ENCODE measurements around the gene STAM.
"Not testable (repeated sequence)": the region's sequence is repeated elsewhere in the genome, so short reads cannot be mapped to it uniquely, and the experiment has no call there.

The STAM gene

GRCh38 chr10:17643755-17644484, at the start of gene STAM:
Gene STAM (plus strand): TSS chr10:17644151. CDS start chr10:17644340, 189 bp downstream.
- DNase-seq (ENCODE audit: low spot score): peak; percentile 89

GRCh38 chr10:17597386-17597785, 46.6 kb upstream of the STAM start:
- DNase-seq (ENCODE audit: low spot score): no peak

GRCh38 chr10:17599089-17599488, 44.9 kb upstream of the STAM start:
- DNase-seq (ENCODE audit: low spot score): no peak

GRCh38 chr10:17605936-17606335, 38.0 kb upstream of the STAM start:
- no peak for DNase-seq (ENCODE audit: low spot score)

GRCh38 chr10:17606547-17607040, 37.4 kb upstream of the STAM start:
- no peak for DNase-seq (ENCODE audit: low spot score)

GRCh38 chr10:17607060-17607459, 36.9 kb upstream of the STAM start:
- DNase-seq (ENCODE audit: low spot score): no peak

- DNase-seq (ENCODE audit: low spot score): peak; percentile 28
Observed at GRCh38 chr10:17607603-17608332, 36.2 kb upstream of the STAM start.

GRCh38 chr10:17609523-17610079, 34.4 kb upstream of the STAM start:
- DNase-seq (ENCODE audit: low spot score): no peak

GRCh38 chr10:17616403-17617030, 27.4 kb upstream of the STAM start:
- peak; percentile 26 for DNase-seq (ENCODE audit: low spot score)

GRCh38 chr10:17617031-17617911, 26.7 kb upstream of the STAM start, which contains the start of gene HACD1:
Gene HACD1 (minus strand): TSS chr10:17617374. CDS start chr10:17617339, 35 bp downstream.
- peak; percentile 67 for DNase-seq (ENCODE audit: low spot score)

- DNase-seq (ENCODE audit: low spot score): no peak
Observed at GRCh38 chr10:17622061-17622460, 21.9 kb upstream of the STAM start.

- no peak for DNase-seq (ENCODE audit: low spot score)
Observed at GRCh38 chr10:17624996-17625395, 19.0 kb upstream of the STAM start.

- no peak for DNase-seq (ENCODE audit: low spot score)
Observed at GRCh38 chr10:17626656-17627055, 17.3 kb upstream of the STAM start.

- DNase-seq (ENCODE audit: low spot score): not testable (repeated sequence)
Observed at GRCh38 chr10:17632590-17632989, 11.4 kb upstream of the STAM start.

GRCh38 chr10:17633353-17633752, 10.6 kb upstream of the STAM start:
- DNase-seq (ENCODE audit: low spot score): no peak

- no peak for DNase-seq (ENCODE audit: low spot score)
Observed at GRCh38 chr10:17637869-17638268, 6.1 kb upstream of the STAM start.

GRCh38 chr10:17640331-17640816, 3.6 kb upstream of the STAM start:
- DNase-seq (ENCODE audit: low spot score): no peak

GRCh38 chr10:17643339-17643754, 604 bp upstream of the STAM start:
- no peak for DNase-seq (ENCODE audit: low spot score)

GRCh38 chr10:17644485-17644943, 563 bp downstream of the STAM start:
- DNase-seq (ENCODE audit: low spot score): no peak

GRCh38 chr10:17645621-17646345, 1.8 kb downstream of the STAM start:
- DNase-seq (ENCODE audit: low spot score): no peak
